Fibroblast of the conjunctiva (primary cell): Measurements from ENCODE around the gene C16orf96.

Experiments
- DNase-seq: peaks from one replicate; pipeline ENCODE4 v3.0.0-alpha.2; 2010; ENCODE audit warnings: low read depth

The C16orf96 gene

GRCh38 chr16:4649744-4650442 lies 93.8 kb downstream of the C16orf96 start:
- no peak for DNase-seq
